GM10847 (cell line): ENCODE results near the gene BHMT.

Experiments
- POLR2A ChIP-seq: IDR thresholded peaks from 2 replicates; pipeline ENCODE4 v1.6.1; 2011; ENCODE audit not compliant: insufficient read length; ENCODE audit errors: extremely low read depth

The BHMT gene

DNA sequence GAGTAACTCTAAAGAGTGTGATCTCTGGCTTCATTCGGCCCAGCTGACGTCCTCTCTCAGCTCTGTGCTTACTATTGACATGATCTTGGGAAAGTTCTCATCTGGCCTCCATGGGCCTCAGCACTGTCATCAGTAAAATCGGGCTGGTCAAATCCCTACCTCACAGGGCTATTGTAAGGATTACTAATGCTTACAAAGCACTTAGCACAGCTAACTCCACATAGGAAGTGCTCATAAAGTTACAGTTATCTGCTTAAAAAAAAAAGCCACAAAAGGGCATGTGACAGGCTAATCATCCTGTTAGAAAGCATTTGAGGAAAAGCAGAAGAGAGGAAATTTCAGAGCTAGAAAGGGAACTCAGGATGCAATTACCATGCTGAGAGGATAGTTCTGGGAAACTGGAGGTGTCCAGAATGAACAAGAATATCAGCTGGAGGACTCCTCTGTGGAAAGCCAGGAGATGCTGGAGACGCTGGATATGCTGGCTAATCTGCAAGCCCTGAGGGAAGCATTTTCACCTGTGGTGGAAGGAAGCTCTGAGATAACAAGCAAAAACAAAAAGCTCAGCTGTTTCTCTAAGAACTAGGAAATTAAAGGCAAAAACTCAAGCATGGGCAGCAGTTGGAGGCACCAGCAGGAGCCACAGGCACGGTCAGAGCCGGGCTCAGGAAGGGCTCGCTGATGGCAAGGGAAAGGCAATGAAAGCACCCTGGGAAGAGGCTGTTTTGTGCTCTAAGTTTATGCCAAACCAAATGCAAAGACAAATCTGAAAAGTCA lies 4.4 kb upstream of the BHMT start:
- TF ChIP-seq POLR2A: no peak

DNA sequence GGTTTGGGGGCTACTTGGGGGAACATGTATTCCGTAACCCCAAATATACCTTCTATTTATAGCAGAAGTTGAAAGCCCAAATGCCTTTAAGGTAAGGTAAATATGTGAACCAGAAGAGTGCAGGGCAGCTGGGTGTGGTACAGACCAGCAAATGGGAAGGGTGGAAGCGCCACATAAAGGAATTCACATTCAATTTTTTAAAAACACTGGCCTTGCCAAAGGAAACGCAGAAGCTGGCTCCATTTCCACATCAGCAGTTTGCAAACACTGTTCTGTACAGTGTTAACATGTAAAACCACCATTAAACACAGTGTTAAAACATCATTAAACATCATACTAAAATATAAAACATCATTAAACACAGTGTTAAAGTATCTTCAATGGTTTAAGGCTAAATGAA lies 3.5 kb upstream of the BHMT start:
- no peak for TF ChIP-seq POLR2A

DNA sequence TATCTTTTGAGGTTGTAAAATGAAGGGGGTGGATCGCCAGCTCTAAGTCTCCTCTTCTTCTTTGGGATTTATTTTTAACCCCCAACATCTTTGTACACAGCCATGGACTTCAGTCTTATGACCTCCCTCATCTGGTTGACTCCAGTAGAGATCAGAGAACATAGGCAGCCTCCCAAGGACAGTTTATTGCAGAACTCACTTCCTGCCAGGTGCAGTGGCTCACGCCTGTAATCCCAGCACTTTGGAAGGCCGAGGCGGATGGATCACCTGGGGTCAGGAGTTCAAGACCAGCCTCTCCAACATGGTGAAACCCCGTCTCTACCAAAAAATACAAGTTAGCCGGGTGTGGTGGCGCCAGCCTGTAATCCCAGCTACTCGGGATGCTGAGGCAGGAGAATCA lies 2.8 kb upstream of the BHMT start:
- no peak for TF ChIP-seq POLR2A

DNA sequence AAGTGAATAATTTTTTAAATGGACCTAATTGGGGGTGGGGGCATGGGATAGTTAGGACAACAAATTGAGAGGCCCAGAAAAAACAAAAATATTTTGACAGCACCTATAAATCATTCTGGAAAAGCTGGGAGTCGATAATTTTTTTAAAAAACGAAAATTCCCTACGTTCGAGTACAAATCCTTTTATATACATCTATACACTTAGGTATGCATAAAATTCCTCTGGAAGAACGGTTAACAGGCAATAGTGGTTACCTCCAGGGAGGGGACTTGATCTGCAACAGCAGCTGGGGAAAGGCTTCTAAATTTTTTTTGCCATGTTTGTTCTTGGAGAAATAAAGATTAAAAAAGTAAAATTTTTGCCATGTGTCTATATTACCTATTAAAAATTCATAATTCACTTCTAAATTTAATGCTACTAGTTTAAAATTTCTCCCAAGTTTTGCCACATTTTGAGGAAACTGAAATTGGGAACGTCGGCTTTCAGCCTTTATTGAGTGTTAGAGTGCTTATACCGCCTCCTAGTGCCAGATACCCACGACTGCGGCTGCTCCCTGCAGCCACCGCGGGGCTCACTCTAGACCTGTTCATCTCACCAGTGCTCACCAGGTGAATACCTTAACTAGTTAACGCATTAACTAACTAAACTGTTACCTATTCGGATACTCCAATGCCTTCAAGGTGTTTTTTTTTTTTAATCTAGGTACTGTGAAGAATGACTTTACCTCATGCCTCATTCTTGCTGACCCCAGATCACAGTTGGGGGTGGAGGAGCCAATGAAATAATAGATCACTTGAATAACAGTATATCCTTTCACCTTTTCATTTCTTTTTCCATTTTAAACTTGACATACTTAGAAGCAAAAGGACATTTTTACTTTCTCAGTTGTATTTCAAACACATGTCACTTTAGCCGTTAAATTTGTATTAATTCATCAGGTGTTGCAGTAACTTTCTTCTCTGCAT lies 1.8 kb upstream of the BHMT start:
- no peak for TF ChIP-seq POLR2A

DNA sequence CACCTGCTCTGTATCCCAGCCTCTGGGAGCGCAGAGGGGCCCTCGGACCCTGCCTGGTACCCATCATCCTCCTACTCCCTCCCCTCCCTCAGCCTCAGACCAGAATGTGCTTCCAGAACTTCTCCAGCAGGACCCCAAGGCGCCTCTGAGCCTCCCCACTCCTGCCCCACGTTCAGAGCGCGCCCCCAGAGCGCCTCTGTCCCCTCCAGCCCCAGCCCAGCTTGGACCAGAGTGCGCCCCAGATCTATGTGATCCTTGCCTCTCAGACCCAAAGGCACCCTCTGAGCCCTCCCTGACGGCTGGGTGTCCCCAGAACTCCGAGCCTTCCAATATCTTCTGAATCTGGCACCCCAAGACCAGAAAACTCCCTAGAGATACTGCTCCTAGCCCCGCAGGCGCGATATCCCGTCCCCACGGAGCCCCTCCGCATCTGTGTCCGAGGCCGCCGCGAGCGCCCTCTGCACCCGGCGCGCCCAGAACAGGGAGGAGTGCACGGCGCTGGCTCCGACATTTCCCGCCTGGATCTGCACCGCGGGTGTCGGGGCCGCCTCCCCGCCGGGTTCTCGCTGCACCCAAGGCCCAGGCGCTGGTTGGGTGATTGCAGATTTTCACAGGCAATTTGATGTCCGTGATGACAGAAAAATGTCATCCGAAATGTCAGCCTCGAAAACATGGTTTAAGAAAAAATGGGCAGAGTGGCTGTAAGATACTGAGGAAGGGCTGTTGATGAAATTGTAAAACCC lies 522 bp downstream of the BHMT start:
- TF ChIP-seq POLR2A: no peak

DNA sequence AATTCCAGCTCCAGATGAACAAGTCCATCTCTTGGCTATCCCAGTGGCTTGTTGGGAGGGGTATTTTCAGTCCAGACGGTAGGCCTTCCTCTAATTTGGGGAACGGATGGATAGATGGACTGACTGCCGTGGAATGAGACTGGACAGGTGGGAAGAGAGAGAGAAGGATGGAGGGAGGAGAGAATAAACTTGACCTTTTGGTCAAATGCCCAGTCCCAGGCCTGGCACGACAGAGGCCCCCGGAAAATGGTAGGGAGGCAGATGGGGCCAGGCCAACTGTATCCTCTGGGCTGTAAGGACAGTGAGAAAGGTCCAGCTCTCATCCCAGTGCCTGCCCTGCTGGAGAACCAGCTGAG lies 1.1 kb downstream of the BHMT start:
- TF ChIP-seq POLR2A: no peak

DNA sequence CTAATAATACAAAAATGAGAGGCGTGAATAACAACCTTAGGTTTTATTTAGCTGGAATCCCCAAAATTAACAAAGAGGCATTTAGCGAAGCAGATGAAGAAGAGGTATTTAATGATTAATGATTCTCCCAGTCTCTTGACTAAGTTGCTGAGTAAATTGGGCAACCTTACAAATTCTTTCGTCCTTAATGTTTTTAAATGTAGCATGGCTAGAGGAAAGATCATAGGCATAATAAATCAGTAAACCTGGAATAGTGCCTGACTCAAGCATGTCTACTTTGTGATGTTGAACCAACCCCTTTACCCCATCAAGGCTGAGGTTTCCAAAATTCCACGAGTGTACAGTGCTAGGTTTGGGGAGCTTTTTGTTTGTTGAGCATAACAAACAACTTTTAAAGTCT lies 7.9 kb downstream of the BHMT start:
- no peak for TF ChIP-seq POLR2A

DNA sequence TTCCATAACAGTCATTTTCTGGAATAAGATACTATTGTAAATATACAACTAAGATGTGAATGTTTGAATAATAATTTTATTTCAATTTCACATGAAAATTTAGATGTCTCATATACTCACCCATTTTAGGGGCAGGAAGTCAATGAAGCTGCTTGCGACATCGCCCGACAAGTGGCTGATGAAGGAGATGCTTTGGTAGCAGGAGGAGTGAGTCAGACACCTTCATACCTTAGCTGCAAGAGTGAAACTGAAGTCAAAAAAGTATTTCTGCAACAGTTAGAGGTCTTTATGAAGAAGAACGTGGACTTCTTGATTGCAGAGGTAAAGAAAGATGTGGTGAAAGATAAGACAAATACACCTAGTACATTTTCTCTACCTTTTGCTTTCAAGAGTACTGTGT lies 8.6 kb downstream of the BHMT start:
- no peak for TF ChIP-seq POLR2A

DNA sequence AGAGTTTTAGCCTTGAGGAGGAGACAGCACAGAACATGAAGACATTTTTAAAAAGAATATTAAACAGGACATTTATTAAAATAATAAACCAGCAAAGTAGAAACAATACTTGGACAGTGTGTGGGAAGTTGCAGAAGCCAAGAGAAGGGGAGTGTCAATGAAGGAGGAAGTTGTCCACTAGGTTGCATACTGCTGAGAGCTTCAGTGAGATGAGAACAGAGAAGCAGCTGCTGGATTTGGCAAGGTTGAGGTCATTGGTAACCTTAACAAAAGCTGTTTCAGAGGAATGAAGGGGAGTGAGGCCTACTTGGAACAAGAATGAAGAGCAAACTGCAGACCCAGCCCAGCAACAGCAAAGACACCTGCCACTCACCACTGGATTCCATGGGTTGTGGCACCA lies 11.4 kb downstream of the BHMT start:
- TF ChIP-seq POLR2A: no peak

DNA sequence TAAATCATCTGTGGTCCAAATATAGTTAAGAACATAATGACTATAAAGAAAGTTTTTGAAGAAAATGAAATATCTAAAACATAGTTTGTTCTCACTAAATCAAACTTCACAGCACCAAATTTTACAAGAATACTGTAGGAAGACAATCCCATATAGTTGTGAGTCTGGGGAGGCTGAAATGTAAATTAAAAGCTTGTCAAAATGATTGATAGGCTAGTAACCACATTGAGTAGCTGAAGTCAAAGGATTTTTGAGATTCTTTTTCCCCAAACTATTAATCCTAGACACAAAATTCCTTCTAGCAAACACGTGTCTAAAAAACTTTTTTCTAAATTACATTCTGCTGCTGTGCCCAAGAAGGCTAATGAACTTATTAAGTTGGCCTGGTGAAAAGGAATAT lies 13.0 kb downstream of the BHMT start:
- TF ChIP-seq POLR2A: no peak

DNA sequence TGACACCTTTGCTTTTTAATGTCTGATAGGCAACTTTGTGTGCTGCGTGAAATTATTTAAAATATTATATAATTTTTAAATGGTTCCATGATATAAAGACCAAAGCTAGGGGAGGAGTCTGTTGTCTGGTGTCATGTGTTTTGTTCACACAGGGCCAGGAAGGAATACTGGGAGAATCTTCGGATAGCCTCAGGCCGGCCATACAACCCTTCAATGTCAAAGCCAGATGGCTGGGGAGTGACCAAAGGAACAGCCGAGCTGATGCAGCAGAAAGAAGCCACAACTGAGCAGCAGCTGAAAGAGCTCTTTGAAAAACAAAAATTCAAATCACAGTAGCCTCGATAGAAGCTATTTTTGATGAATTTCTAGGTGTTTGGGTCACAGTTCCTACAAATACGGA lies 19.2 kb downstream of the BHMT start:
- TF ChIP-seq POLR2A: no peak

DNA sequence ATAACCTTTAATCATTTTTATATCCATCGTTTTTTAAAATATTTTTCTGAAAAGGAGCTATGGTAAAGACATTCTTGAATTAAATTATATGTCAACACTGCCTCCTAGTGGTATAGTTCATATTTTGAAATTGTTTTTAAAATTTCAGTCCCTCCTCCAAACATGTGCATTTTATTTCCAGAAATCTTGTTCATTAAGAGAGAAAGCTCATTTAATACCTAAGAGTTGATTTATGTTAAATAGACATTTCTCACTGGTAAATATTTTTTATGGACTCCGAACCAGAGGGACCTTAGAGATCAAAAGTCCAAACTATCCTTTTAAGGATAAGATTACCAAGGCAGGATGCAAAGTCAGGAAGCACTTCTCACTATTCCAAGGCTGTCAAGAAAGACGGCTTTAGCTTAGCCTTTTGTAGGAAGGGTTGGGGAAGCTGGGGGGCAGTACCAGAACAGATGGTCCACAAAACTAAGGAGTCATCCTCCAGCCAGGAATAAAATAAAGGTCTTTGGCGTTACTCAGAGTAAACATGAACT lies 21.6 kb downstream of the BHMT start:
- TF ChIP-seq POLR2A: no peak

DNA sequence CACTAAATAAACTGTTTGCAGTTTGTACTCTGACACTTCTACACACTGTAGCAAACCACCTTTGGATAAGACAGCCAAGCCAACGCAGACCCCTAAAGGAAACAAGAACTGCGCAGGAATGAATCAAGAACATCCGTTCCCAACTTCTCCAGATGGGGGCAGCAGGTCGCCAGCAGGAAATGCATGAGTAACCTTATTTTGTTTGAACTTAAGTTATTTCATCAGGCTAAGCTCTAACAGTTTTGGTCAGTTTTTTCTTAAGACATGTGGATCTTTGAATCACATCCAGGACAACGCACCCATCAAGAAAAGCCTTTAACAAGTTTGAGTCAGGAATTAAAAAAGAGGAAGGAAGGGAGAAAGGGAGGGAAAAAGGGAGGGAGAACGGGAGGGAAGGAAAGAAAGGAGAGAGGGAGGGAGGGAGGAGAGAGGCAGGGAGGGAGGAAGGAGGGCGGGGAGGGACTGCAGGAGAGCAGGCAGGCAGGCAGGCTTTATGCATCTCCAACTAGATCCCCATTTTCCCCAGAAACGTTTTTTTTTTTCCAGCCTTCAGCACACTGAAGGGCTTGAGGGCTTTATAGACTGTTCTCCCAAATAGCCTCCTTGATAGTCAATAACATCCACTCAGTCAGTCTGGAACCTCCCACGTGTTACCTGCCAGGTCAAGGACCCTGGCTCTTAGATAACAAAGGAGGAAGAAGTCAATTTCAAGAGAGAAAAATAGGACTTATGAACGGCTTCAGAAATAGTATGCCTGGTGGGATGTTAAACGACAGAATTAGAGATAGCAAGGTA lies 22.2 kb downstream of the BHMT start:
- no peak for TF ChIP-seq POLR2A

DNA sequence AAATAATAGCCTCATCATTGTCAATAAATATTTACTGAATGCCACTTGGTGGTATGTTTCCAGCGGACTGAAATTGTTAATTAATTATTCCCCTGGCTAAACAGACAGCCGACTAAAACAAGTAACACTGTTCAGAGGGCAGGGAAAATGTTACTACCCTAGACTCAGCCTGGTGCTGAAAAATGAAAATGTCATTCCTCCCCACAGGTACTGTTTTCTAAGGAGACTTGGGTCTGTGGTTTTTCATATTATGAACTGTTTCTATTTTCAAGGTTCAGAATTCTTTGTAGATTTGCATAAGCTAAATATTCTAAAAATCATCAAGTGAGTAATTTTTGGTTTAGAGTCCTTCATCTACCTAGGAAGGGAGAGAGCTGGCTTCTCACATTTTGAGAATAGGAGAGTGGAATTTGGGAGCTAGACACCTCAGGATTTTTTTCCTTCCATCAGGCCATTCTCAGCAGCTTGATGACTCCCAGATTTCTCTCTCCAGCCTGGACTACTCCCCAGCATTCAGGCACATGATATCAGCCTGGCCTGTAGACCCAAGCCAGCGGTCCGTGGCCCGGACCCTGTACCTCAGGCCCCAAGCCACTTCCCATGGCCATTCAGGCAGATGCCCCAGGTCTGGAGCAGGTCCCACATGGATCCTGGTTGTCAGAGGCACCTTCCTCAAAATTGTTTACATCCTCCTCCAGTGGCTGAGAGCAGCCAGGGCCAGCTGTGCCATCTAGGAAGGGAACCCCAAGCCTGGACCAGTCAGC lies 24.4 kb downstream of the BHMT start:
- TF ChIP-seq POLR2A: no peak
